ENCODE measurements around the gene SNRNP48.

DNA sequence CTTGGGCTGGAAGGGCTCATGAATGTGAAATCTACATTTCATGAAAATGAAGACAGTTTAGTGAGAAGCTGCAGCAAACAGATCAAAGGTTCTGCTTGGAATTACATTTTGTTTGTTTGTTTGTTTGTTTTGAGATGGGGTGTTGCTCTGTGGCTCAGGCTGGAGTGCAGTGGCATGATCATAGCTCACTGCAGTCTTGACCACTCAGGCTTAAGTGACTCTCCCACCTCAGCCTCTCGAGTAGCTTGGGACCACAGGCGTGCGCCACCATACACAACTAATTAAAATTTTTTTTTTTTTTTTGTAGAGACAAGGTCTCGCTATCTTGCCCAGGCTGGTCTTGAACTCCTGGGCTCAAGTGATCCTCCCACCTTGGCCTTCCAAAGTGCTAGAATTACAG, 42.7 kb upstream of the SNRNP48 start:
- TF ChIP-seq REST (tag by site-specific recombination; IDR thresholded peaks at IDR 0.05) (no peak), ZNF146 (tag by site-specific recombination; IDR thresholded peaks at IDR 0.05) (no peak), ZNF121 (tag by site-specific recombination; IDR thresholded peaks at IDR 0.05) (no peak), CTCF (tag by site-specific recombination; IDR thresholded peaks at IDR 0.05) (no peak), ZNF433 (tag by site-specific recombination; IDR thresholded peaks at IDR 0.05; ENCODE audit: low read depth) (no peak), ZBTB26 (tag by site-specific recombination; optimal IDR thresholded peaks at IDR 0.05) (no peak), ZSCAN5A (tag by site-specific recombination; IDR thresholded peaks at IDR 0.05) (no peak), ZNF521 (tag by site-specific recombination; IDR thresholded peaks at IDR 0.05) (no peak)
